Transverse colon (tissue), 4 donors: ENCODE measurements around the gene RRP1. TPM values are rescaled to one million over a fixed set of nuclear protein-coding genes. Genes with fewer than 3 reads are reported as not detected.

ENCODE experiments used
- DNase-seq: peaks from one replicate; pipeline ENCODE4 v3.0.0-alpha.2; 2019
- H3K27ac ChIP-seq, 4 donors: fragments of 200-600 bp; sonication (generic); 2 replicates each; pipeline ENCODE4 v1.5.1; 2016 to 2018; ENCODE audit warnings: inconsistent platforms in 4 of 4
- H3K27me3 ChIP-seq: fragments of 200-600 bp; sonication (generic); 2 replicates; pipeline ENCODE4 v1.5.1; 2017; ENCODE audit warnings: inconsistent platforms
- H3K36me3 ChIP-seq, 4 donors: fragments of 200-600 bp; sonication (generic); 2 replicates each; pipeline ENCODE4 v1.5.1; 2017 to 2019; ENCODE audit warnings: inconsistent platforms in 4 of 4
- H3K4me1 ChIP-seq, 4 donors: fragments of 200-600 bp; sonication (generic); 2 replicates each; pipeline ENCODE4 v1.5.1; 2017 to 2020; ENCODE audit warnings: inconsistent platforms in 4 of 4
- H3K4me3 ChIP-seq, 4 donors: fragments of 200-600 bp; sonication (generic); 1 replicate in 1 of 4; 2 replicates in 3 of 4; pipeline versions ENCODE4 v1.5.1 to v1.6.1; 2017 to 2019; ENCODE audit warnings: inconsistent platforms in 4 of 4
- H3K9me3 ChIP-seq, 2 donors: fragments of 200-600 bp; sonication (generic); 2 replicates each; pipeline ENCODE4 v1.5.1; 2017 to 2019; ENCODE audit warnings: inconsistent platforms in 2 of 2
- EP300 ChIP-seq: sonication (generic); formaldehyde crosslinking; IDR thresholded peaks from one replicate; pipeline ENCODE4 v1.6.1; 2017; ENCODE audit warnings: antibody characterized with exemption, low read depth
- POLR2A ChIP-seq: fragments of 450-650 bp; IDR thresholded peaks from one replicate; pipeline ENCODE4 v1.6.1; 2016; ENCODE audit warnings: antibody characterized with exemption, mild to moderate bottlenecking, moderate library complexity
- POLR2AphosphoS5 ChIP-seq, 3 donors: sonication (generic); formaldehyde crosslinking; IDR thresholded peaks; one replicate each; pipeline ENCODE4 v1.6.1; 2016; ENCODE audit warnings: antibody characterized with exemption in 3 of 3
- WGBS, 2 donors: methylation state at CpG; one replicate each; pipeline ENCODE4 v1.1.5; 2018; ENCODE audit warnings: low coverage in 1 of 2; 5-methylcytosine and 5-hydroxymethylcytosine counted together
- in situ Hi-C, 4 donors: fragments of 200-750 bp; cut with MboI; loops; one replicate each; pipeline versions ENCODE4 v1.15.0 to v1.15.1; 2017; ENCODE audit warnings: low sequenced_read_pairs in 3 of 4, low pct_ligation_motif_present in 1 of 4, low pct_unique_long_range_greater_than_20kb in 1 of 4
- intact Hi-C: fragments of 100-400 bp; cut with DNase I; formaldehyde crosslinking; loops from one replicate; pipeline ENCODE4 v1.15.1; 2023; ENCODE audit warnings: low total_unique reads
- total RNA-seq, 4 donors: library from RNA; depleted of rRNA; stranded (reverse); fragments of >200 nt; gene quantifications; one replicate each; pipeline ENCODE4 v1.1.0, GENCODE V29; 2016
- TF ChIP-seq, protein P1 (sequence below), 5 experiments: fragments of 200-600 bp in 3 of 5; fragments of 450-650 bp in 2 of 5; sonication (generic) in 3 of 5; IDR thresholded peaks; 1 replicate in 2 of 5; 2 replicates in 3 of 5; pipeline ENCODE4 v1.5.1; 2016 to 2017; ENCODE audit warnings: antibody characterized with exemption in 5 of 5, inconsistent platforms in 3 of 5, mild to moderate bottlenecking in 2 of 5, moderate library complexity in 1 of 5

The RRP1 gene
- total RNA-seq, 4 donors from 2014 or later, result 5.2 to 26.1 (median 11.1) TPM

DNA sequence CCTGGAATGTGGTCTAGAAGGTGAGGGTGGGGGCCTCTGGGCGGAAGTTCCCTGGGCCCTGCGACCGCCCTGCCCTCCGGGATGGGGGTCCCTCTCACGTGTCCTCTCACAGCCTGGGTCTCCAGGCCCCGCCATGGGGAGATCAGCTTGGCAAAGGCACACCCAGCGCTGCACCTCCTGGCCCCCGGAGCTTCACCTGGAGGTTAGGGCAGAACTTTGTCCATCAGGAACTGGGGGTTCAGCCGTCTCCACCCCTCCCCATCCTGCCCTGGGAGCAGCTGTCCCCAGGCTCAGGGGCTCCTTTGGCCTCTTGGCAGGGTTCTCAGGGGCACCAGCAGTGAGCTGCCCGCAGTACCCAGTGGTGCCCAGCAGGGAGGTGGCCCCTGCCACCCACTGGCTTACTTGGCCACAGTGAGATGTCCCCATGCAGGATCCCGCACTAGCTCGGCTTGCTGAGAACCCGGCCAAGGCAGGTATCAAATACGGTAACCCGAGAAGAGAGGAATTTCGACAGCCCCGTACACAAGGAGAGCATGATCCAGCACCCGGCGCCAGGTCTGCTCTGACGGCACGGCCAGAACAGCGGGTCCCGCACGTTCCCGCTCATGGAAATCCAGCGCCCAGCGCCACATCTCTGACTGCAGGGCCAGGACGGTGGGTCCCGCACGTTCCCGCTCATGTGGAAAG, 36.7 kb downstream of the RRP1 start:
- no peak overlapping the region for H3K27ac ChIP-seq
- peaks cover 41% of the 10 kb centered on the region for H3K27me3 ChIP-seq
- H3K4me3 ChIP-seq, result no peak overlapping the region
- no peaks in the 10 kb centered on the region for H3K9me3 ChIP-seq
- no peak for DNase-seq
- intact Hi-C loops, result no loop called here
- peaks cover 0 to 5% (median 0%) of the 10 kb centered on the region in 4 donors for H3K4me1 ChIP-seq
- 68% methylated on average over 25 of the region's 31 CpGs; no CpG with 5 or more reads in 1 of the 2 donors for WGBS, 2 donors
- TF ChIP-seq, protein P1, sequence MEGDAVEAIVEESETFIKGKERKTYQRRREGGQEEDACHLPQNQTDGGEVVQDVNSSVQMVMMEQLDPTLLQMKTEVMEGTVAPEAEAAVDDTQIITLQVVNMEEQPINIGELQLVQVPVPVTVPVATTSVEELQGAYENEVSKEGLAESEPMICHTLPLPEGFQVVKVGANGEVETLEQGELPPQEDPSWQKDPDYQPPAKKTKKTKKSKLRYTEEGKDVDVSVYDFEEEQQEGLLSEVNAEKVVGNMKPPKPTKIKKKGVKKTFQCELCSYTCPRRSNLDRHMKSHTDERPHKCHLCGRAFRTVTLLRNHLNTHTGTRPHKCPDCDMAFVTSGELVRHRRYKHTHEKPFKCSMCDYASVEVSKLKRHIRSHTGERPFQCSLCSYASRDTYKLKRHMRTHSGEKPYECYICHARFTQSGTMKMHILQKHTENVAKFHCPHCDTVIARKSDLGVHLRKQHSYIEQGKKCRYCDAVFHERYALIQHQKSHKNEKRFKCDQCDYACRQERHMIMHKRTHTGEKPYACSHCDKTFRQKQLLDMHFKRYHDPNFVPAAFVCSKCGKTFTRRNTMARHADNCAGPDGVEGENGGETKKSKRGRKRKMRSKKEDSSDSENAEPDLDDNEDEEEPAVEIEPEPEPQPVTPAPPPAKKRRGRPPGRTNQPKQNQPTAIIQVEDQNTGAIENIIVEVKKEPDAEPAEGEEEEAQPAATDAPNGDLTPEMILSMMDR (IDR thresholded peaks at IDR 0.05), result peak in 1 of 5 experiments; percentile 14
- no peak for TF ChIP-seq EP300
- in situ Hi-C loops, result loop anchor here in 1 of 4 donors (25.0 kb wide), 1 partner anchor 111 kb away; no protein-coding TSS in a partner anchor
- H3K36me3 ChIP-seq, result no peaks in the 10 kb centered on the region

DNA sequence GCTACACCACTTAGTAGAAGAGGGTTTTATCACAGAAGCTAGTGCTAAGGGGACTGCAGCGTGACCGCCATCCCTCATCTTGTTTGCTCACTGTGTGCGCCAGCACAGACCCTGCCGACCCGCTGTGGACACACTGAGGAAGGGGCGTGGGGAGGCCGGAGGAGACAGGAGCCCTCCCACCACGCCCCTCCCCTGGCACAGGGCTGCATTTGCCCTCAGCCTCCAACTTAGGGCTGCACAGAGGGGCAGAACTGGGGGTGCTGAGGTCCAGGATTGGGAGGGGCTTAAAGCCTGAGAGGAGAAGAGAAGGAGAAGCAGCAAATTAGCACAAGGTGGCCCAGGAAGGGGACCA, 37.2 kb downstream of the RRP1 start:
- Histone ChIP-seq H3K27me3 (peaks cover 45% of the 10 kb centered on the region), H3K4me1 (peaks cover 0 to 5% (median 0%) of the 10 kb centered on the region in 4 donors), H3K36me3 (no peaks in the 10 kb centered on the region), H3K4me3 (no peak overlapping the region), H3K9me3 (no peaks in the 10 kb centered on the region), H3K27ac (no peak overlapping the region)
- in situ Hi-C loops (loop anchor here in 1 of 4 donors (25.0 kb wide), 1 partner anchor 111 kb away; no protein-coding TSS in a partner anchor), intact Hi-C loops (no loop called here)
- 36% methylated on average over 7 of the region's 8 CpGs; no CpG with 5 or more reads in 1 of the 2 donors for WGBS, 2 donors
- DNase-seq, result no peak
- TF ChIP-seq, protein P1 (IDR thresholded peaks at IDR 0.05), result no peak
- TF ChIP-seq POLR2AphosphoS5 (IDR thresholded peaks at IDR 0.05) (no peak), EP300 (no peak), POLR2A (no peak)

DNA sequence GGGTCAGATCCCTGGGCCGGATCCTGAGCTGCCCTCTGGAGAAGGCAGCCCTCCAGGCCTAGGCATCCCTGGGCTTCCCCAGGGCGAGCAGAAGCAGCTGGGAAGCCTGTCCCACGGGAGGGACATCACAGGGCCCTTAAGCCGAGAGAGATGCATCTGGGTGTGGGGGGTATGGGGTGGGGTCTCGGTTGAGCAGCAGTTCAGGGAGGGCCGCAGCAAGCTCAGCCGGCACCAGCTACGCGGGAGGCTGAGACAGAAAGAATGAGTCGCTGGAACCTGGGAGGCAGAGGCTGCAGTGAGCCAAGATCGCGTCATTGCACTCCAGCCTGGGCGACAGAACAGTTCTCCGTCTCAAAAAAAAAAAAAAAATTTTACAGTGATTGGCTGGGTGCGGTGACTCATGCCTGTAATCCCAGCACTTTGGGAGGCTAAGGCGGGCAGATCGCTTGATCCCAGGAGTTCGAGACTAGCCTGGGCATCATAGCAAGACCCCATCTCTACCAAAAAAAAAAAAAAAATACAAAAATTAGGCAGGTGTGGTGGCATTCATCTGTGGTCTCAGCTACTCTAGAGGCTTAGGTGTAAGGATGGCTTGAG, 37.7 kb downstream of the RRP1 start:
- in situ Hi-C loops (loop anchor here in 1 of 4 donors (25.0 kb wide), 1 partner anchor 110 kb away; no protein-coding TSS in a partner anchor), intact Hi-C loops (no loop called here)
- no peak overlapping the region for H3K4me3 ChIP-seq
- no peaks in the 10 kb centered on the region for H3K9me3 ChIP-seq
- H3K4me1 ChIP-seq, result peaks cover 0 to 5% (median 0%) of the 10 kb centered on the region in 4 donors
- no peak for DNase-seq
- no peak overlapping the region for H3K27ac ChIP-seq
- H3K27me3 ChIP-seq, result peaks cover 45% of the 10 kb centered on the region
- 56% methylated on average over 18 of the region's 18 CpGs; no CpG with 5 or more reads in 1 of the 2 donors for WGBS, 2 donors
- H3K36me3 ChIP-seq, result no peaks in the 10 kb centered on the region
- no peak for TF ChIP-seq POLR2AphosphoS5 (IDR thresholded peaks at IDR 0.05)

DNA sequence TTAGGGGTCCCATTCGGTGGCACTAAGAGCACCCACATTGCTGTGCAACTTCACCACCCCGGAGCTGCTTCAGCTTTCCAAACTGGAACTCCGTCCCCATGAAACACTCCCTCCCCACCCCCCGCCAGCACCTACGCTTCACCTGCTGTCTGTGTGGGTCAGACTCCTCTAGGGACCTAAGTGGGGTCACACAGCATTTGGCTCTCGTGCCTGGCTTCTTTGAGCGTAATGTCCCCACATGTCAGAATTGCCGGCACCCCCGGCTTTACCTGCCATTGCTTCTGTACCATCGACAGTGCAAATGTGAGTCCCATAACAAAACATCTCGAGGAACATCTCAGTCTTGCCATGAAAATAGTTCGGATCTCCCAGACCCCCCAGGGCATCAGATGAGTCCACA, 39.8 kb downstream of the RRP1 start:
- intact Hi-C loops, result no loop called here
- no peak for TF ChIP-seq POLR2AphosphoS5 (IDR thresholded peaks at IDR 0.05)
- TF ChIP-seq, protein P1 (IDR thresholded peaks at IDR 0.05), result no peak
- TF ChIP-seq POLR2A, result no peak
- no peak for TF ChIP-seq EP300
- Histone ChIP-seq H3K9me3 (no peaks in the 10 kb centered on the region), H3K27ac (no peak overlapping the region), H3K4me1 (peaks cover 0 to 5% (median 0%) of the 10 kb centered on the region in 4 donors), H3K4me3 (no peak overlapping the region), H3K36me3 (no peaks in the 10 kb centered on the region), H3K27me3 (peaks cover 49% of the 10 kb centered on the region)
- WGBS, 2 donors, result 74 to 80% methylated on average over 1 to 12 of the region's 12 CpGs
- in situ Hi-C loops, result loop anchor here in 1 of 4 donors (25.0 kb wide), 1 partner anchor 108 kb away; no protein-coding TSS in a partner anchor
- no peak for DNase-seq
